Upper lobe of left lung (tissue), 4 donors: ENCODE results near the gene SPATA2L.

ENCODE experiments used
- EP300 ChIP-seq, 4 donors: sonication (generic); formaldehyde crosslinking; IDR thresholded peaks; one replicate each; pipeline ENCODE4 v1.5.1; 2017; ENCODE audit warnings: antibody characterized with exemption in 4 of 4, control low read depth in 2 of 4
- POLR2A ChIP-seq, 4 donors: fragments of 450-650 bp; IDR thresholded peaks; one replicate each; pipeline ENCODE4 v1.5.1; 2016 to 2017; ENCODE audit warnings: antibody characterized with exemption in 4 of 4, mild to moderate bottlenecking in 2 of 4
- POLR2AphosphoS5 ChIP-seq, 2 donors: sonication (generic); formaldehyde crosslinking; IDR thresholded peaks; one replicate each; pipeline ENCODE4 v1.5.1; 2017; ENCODE audit warnings: antibody characterized with exemption in 2 of 2
- TF ChIP-seq, protein P1 (sequence below), 6 experiments: fragments of 450-650 bp in 4 of 6; fragments of 200-600 bp in 2 of 6; sonication (generic) in 2 of 6; IDR thresholded peaks; one replicate each; pipeline ENCODE4 v1.5.1; 2016 to 2019; ENCODE audit warnings: antibody characterized with exemption in 6 of 6

GRCh38 chr16:89655062-89655643 lies 46.4 kb downstream of the SPATA2L start:
- TF ChIP-seq, protein P1, sequence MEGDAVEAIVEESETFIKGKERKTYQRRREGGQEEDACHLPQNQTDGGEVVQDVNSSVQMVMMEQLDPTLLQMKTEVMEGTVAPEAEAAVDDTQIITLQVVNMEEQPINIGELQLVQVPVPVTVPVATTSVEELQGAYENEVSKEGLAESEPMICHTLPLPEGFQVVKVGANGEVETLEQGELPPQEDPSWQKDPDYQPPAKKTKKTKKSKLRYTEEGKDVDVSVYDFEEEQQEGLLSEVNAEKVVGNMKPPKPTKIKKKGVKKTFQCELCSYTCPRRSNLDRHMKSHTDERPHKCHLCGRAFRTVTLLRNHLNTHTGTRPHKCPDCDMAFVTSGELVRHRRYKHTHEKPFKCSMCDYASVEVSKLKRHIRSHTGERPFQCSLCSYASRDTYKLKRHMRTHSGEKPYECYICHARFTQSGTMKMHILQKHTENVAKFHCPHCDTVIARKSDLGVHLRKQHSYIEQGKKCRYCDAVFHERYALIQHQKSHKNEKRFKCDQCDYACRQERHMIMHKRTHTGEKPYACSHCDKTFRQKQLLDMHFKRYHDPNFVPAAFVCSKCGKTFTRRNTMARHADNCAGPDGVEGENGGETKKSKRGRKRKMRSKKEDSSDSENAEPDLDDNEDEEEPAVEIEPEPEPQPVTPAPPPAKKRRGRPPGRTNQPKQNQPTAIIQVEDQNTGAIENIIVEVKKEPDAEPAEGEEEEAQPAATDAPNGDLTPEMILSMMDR (IDR thresholded peaks at IDR 0.05) = no peak
- TF ChIP-seq POLR2A (IDR thresholded peaks at IDR 0.05) (no peak), POLR2AphosphoS5 (IDR thresholded peaks at IDR 0.05) (no peak), EP300 (IDR thresholded peaks at IDR 0.05) (no peak)
